ENCODE results near the gene VSIG10L2.

The VSIG10L2 gene

GRCh38 chr11:125948278-125949051 is 2.6 kb downstream of the VSIG10L2 start:
- no peak for DNase-seq

- DNase-seq = no peak
These were observed 3.7 kb downstream of the VSIG10L2 start for GRCh38 chr11:125949271-125950177.

GRCh38 chr11:125950178-125950490 is 4.3 kb downstream of the VSIG10L2 start:
- no peak for DNase-seq

- no peak for DNase-seq
These were observed 5.1 kb downstream of the VSIG10L2 start for GRCh38 chr11:125950696-125951651.

GRCh38 chr11:125951731-125952130 is 5.9 kb downstream of the VSIG10L2 start:
- no peak for DNase-seq

- DNase-seq = no peak
These were observed 6.7 kb downstream of the VSIG10L2 start for GRCh38 chr11:125952559-125952958.

GRCh38 chr11:125952973-125953372 is 7.1 kb downstream of the VSIG10L2 start:
- no peak for DNase-seq

- DNase-seq = no peak
These were observed 7.6 kb downstream of the VSIG10L2 start for GRCh38 chr11:125953401-125953935.

- DNase-seq = no peak
These were observed 8.5 kb downstream of the VSIG10L2 start for GRCh38 chr11:125954123-125954944.

- DNase-seq = no peak
These were observed 9.2 kb downstream of the VSIG10L2 start for GRCh38 chr11:125954945-125955640.

GRCh38 chr11:125955856-125956255 is 10.0 kb downstream of the VSIG10L2 start:
- DNase-seq = no peak

- DNase-seq = no peak
These were observed 10.7 kb downstream of the VSIG10L2 start for GRCh38 chr11:125956391-125957134.

- no peak for DNase-seq
These were observed 11.9 kb downstream of the VSIG10L2 start for GRCh38 chr11:125957618-125958332.

- no peak for DNase-seq
These were observed 13.1 kb downstream of the VSIG10L2 start for GRCh38 chr11:125958872-125959400.

GRCh38 chr11:125959511-125959910 is 13.7 kb downstream of the VSIG10L2 start:
- DNase-seq = no peak

- no peak for DNase-seq
These were observed 14.1 kb downstream of the VSIG10L2 start for GRCh38 chr11:125959931-125960330.

GRCh38 chr11:125960771-125961170 is 14.9 kb downstream of the VSIG10L2 start:
- DNase-seq = no peak

- DNase-seq = no peak
These were observed 21.7 kb downstream of the VSIG10L2 start for GRCh38 chr11:125967515-125967914.

GRCh38 chr11:125968354-125968753 is 22.5 kb downstream of the VSIG10L2 start:
- DNase-seq = no peak

Data from central memory CD4-positive, alpha-beta T cell (primary cell).